Mesodermal cell (in vitro differentiated cells): ENCODE data around the gene GLI3.

Source experiments
- H3K27ac ChIP-seq: 2 replicates; pipeline ENCODE4 v1.7.0; 2013; ENCODE audit warnings: mild to moderate bottlenecking, low read depth, low read length, moderate library complexity; ENCODE audit not compliant: severe bottlenecking
- H3K36me3 ChIP-seq: 2 replicates; pipeline ENCODE4 v1.7.1; 2013; ENCODE audit warnings: mild to moderate bottlenecking, low read length, moderate library complexity; ENCODE audit not compliant: control insufficient read depth, insufficient read depth
- H3K4me1 ChIP-seq: one replicate; pipeline ENCODE4 v1.7.1; 2013; ENCODE audit warnings: mild to moderate bottlenecking, low read length; ENCODE audit not compliant: insufficient read depth, control insufficient read depth, poor library complexity, severe bottlenecking
- H3K4me3 ChIP-seq: 2 replicates; pipeline ENCODE4 v1.7.0; 2013; ENCODE audit warnings: low read length, control low read depth, mild to moderate bottlenecking; ENCODE audit not compliant: insufficient read depth, poor library complexity, severe bottlenecking; ENCODE audit errors: extremely low read depth
- H3K9me3 ChIP-seq: 2 replicates; pipeline ENCODE4 v1.7.1; 2013; ENCODE audit warnings: mild to moderate bottlenecking, low read length, moderate library complexity; ENCODE audit not compliant: control insufficient read depth
- WGBS, 2 experiments: methylation state at CpG; one replicate each; pipeline ENCODE4 v1.1.5; 2013; ENCODE audit warnings: missing lambda C conversion rate in 2 of 2; ENCODE audit not compliant: insufficient coverage in 2 of 2; 5-methylcytosine and 5-hydroxymethylcytosine counted together

GLI3 gene

DNA sequence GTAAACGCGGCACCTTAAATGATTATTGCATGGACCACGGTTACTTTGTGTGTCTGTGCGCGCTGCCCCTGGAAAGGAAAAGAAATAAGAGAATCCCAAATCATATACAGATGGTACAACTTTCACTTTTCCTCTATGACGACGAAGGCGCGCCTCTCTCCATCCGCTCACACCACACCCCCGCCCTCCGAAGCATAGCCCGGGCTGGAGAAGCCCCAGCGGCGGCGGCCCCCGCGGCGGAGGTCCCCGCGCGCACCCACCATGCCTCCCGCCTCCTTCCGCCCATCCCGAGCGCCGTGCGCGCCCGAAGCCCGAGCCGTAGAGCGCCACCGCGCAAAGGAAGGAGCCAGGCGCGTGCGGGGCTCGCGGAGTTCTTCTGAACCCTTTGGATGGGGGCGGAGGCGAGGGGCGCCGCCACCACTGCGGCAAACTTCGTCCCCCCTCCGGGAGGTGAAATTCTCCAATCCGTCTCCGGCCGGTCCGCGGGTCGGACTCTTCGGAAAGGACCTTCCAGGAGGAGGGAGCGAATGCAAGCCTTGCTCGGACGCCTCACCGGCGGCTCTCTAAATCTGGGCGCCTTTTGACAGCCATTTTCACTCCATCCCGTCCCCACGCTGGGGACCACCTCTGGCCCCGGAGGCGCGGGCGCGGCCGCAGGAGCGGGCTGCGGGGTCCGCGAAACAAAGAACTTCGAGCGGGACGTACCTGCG is 588 bp downstream of the GLI3 start:
- Histone ChIP-seq H3K9me3 (no peaks in the 10 kb centered on the region), H3K4me1 (peaks cover 40% of the 10 kb centered on the region), H3K27ac (peak overlapping the region; percentile 72), H3K4me3 (peak overlapping the region; percentile 80), H3K36me3 (peaks cover 6% of the 10 kb centered on the region)
- 0% methylated on average over 37 to 59 of the region's 76 CpGs for WGBS, 2 experiments

DNA sequence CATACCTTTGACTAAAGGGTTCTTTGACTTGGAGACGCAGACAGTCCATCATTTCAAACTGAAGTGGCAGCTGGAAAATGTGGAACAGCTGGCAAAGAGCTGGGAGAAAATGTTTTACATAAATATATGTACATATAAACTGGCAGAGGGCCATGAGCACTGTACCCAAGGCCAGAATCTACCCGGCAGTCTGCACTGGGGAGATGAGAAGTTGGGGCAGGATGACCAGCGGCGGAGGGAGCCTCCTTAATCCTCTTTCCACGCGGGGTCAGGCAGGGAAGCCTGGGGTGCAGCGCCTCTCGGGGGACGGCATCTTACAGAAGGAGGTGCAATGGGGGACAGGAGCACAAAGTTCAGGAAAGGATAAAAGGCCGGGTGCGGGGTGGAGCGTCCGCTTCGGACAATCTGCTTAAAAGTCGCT is 1.3 kb downstream of the GLI3 start:
- WGBS, 2 experiments: 1 to 3% methylated on average over 10 to 13 of the region's 15 CpGs
- Histone ChIP-seq H3K36me3 (peaks cover 6% of the 10 kb centered on the region), H3K4me1 (peaks cover 40% of the 10 kb centered on the region), H3K4me3 (peak overlapping the region; percentile 80), H3K27ac (peak overlapping the region; percentile 72), H3K9me3 (no peaks in the 10 kb centered on the region)

DNA sequence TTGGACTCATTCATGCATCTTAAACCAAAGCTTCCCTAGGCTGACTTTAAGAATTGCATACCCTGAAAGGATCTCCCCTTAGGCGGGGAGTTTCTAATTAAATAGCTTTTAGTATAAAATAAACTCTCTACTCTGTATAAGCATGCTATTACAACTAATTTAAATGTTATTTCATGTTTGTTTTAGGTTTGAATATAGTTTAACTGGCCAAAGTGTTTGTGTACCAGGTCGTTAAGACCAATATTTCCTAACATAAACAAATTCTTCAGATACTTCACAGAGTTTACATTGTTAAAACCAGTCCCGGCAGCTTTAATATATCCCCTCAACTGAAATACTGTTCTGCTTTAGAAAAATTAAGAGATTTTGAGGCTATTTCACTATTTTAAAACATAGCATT is 2.3 kb downstream of the GLI3 start:
- Histone ChIP-seq H3K27ac (no peak overlapping the region), H3K36me3 (peaks cover 6% of the 10 kb centered on the region), H3K9me3 (no peaks in the 10 kb centered on the region), H3K4me1 (peaks cover 42% of the 10 kb centered on the region), H3K4me3 (peak overlapping the region; percentile 80)
- WGBS, 2 experiments: no CpG with 5 or more reads among the region's 3 CpGs

DNA sequence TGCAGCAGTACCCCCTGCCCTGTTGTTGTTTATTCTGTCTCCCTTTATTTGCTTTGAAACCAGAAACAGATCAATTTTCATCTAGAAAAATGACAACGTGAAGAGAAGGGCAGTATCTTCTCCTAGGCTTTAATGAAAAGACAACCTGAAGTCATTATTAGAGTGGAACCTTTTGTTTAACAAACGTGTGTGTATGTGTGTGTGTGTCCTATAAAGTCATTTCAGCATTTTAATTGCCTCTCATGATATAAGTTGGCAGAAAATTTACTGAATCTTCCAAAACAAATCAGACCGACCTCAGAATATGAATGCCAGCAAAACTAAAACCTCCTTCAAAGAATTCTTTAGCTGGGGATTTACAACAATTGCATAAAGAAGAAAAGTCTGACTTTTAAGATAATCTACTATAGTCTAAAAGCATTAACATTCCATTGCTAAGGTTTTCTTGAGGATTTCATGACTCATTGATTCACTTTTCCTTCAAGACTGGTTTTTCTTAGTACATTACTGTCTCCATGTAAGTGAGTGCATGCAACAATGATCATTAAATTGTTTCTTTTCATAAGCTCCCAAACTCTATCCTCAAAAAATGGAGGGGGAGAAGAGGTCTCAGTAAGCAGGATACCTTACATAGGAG is 3.2 kb downstream of the GLI3 start:
- Histone ChIP-seq H3K27ac (peak overlapping the region; percentile 73), H3K9me3 (no peaks in the 10 kb centered on the region), H3K4me1 (peaks cover 43% of the 10 kb centered on the region), H3K4me3 (peak overlapping the region; percentile 80), H3K36me3 (peaks cover 6% of the 10 kb centered on the region)
- WGBS, 2 experiments: 40% methylated on average over 1 of the region's 3 CpGs; no CpG with 5 or more reads in 1 of the 2 experiments

DNA sequence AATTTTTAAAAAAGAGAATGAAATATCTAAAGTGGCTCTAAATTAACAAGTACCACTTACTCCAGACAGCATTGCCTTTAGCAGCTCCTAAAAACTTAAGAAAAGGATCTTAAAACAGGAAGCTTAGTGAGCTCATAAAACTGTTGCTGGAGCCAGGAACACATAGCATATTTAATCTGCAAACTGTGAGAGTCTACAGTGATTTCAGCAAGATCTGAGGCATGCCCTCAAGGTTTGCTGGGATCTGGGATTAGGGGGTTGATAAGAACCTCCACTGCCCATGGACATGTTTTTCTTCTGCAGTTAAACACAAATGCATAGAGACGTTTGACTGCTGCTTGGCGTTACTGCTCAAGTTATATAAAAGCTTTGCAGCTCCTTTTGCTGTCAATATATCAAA is 3.8 kb downstream of the GLI3 start:
- H3K4me1 ChIP-seq: peaks cover 43% of the 10 kb centered on the region
- H3K4me3 ChIP-seq: peak overlapping the region; percentile 80

DNA sequence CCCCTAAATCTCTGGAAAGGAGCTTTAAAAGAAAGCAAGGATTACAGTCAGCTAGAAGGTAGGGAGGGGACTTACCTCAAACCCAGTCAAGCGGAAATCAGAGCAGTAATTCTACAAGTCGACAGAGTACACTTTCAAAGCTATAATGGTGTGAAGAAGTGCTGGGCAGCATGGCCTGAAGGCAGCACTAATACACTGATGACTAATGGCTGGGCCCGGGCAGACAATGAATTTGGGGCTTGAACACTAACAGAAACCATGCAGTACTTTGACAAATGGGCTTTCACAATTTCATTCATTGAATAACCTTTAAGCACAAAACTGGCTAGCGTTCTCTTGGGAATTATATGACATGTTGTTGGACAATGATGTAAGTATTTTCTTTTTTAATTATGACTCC is 4.7 kb downstream of the GLI3 start:
- H3K4me3 ChIP-seq: no peak overlapping the region
- H3K4me1 ChIP-seq: peaks cover 51% of the 10 kb centered on the region
- H3K36me3 ChIP-seq: peaks cover 8% of the 10 kb centered on the region
- 14 to 32% methylated on average over 1 to 3 of the region's 4 CpGs for WGBS, 2 experiments
- H3K27ac ChIP-seq: peak overlapping the region; percentile 73
- no peaks in the 10 kb centered on the region for H3K9me3 ChIP-seq

More for the DNA sequence above, 3.8 kb downstream of the GLI3 start:
- H3K27ac ChIP-seq: peak overlapping the region; percentile 73
- 53% methylated on average over 2 of the region's 2 CpGs; no CpG with 5 or more reads in 1 of the 2 experiments for WGBS, 2 experiments
- H3K9me3 ChIP-seq: no peaks in the 10 kb centered on the region
- peaks cover 6% of the 10 kb centered on the region for H3K36me3 ChIP-seq

DNA sequence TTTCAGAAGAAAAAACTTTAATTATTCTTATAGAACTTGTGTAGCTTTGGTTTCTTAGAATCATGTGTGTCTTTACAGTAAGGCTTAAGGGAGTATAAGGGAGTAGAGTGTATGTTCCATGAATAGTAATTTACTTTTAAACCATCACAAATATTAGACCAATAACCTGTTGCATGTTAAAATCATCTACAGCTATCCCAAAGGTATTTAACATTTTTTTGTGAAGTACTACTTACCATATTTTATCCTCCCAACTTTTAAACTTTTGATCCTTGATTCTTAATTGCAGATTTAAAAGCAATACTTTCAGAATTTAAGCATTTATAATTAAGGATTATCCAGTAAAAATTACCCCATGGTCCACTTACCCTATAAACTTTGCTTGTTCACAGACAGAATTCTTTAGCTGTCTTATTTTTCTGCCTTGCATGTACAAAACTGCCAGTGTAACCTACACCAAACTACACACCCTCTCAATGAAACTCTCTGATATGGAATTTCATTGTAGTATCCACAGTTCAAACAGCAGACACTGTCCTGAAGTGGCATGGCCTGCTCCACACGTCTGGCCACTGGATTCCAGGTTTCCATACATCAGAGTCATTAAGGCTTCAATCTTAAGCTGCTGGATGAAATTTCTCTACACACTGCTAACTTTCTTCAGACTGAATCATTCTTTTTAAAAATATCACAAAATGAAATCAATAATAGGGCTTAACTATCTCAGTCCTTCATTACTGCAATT is 5.8 kb downstream of the GLI3 start:
- peaks cover 54% of the 10 kb centered on the region for H3K4me1 ChIP-seq
- no peak overlapping the region for H3K27ac ChIP-seq
- H3K9me3 ChIP-seq: no peaks in the 10 kb centered on the region
- H3K36me3 ChIP-seq: peaks cover 15% of the 10 kb centered on the region
- no peak overlapping the region for H3K4me3 ChIP-seq
- 57 to 91% methylated on average over 1 of the region's 1 CpG for WGBS, 2 experiments

DNA sequence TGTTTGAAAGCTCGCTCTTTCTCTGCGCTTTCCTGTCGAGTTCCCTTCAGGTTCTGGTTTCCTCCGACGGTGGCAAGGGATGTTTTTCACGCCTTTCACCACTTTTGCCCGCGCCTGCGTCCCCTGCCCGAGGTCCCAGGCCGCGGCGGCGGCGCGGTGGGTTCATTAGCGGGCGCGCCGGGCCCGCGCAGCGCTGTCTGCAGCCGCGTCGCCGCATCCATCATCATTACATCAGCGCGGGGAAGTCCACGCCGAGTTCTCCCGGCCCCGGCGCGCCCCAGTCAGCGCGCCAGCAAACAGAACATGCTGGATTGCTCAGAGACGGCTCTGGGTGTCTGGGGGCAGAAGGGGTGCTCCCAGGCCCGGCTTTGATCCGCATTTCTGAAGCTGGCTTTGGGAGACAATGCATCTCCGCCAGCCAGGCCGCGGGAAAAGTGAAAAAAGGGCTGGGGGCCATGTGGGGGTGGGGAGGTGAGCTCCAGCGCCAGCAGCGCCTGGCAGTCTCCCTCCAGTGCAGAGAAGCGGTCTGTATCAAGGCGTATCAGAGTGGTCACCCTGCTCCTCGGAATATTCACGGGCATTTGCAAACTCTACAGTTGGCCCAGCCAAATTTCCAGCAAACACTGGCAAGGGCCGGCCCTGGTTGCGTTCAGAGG is 8.9 kb downstream of the GLI3 start:
- peak overlapping the region; percentile 67 for H3K27ac ChIP-seq
- peaks cover 53% of the 10 kb centered on the region for H3K4me1 ChIP-seq
- WGBS, 2 experiments: 1 to 3% methylated on average over 27 to 41 of the region's 51 CpGs
- H3K36me3 ChIP-seq: peaks cover 17% of the 10 kb centered on the region
- no peaks in the 10 kb centered on the region for H3K9me3 ChIP-seq
- peak overlapping the region; percentile 9 for H3K4me3 ChIP-seq

DNA sequence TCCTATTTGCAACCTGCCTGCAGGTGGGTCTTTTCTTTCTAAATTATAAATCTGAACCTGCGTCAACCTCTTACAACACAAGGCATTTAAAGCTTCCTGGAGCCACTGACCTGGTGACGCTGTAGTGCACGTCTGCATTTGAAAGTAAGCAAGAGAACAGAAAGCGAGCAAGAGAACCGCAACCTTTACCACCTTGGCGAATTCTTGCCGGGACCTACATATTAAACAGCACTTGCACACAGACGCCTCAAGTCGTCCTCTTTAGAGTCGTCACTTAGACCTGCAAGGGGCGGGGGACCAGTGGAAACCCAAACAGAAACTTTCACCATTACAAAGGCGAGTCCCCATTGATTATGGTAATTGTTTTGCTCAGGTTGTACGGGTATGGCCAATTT is 9.5 kb downstream of the GLI3 start:
- Histone ChIP-seq H3K27ac (peak overlapping the region; percentile 67), H3K36me3 (peaks cover 20% of the 10 kb centered on the region), H3K4me1 (peaks cover 54% of the 10 kb centered on the region), H3K4me3 (no peak overlapping the region), H3K9me3 (no peaks in the 10 kb centered on the region)
- WGBS, 2 experiments: 9 to 22% methylated on average over 8 to 9 of the region's 13 CpGs

DNA sequence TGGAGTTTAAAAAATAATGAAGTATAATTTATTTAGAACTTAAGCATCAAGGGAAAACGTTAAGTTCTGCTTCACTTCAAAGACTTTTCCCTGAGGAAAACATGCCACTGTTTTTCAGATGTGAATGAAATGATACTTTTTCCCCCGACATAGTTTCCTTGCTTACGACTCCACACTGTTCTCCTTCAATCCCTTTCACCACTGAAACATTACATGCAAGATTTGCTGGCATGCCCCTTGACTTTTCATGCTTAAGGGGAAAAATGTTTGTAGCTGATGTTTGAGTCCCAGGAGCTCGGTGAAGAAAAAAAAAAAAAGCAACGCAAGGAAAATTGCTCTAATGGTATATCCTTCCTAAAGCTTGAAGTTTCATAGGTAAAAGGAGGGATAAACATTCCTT is 10.0 kb downstream of the GLI3 start:
- Histone ChIP-seq H3K36me3 (peaks cover 23% of the 10 kb centered on the region), H3K27ac (peak overlapping the region; percentile 67), H3K4me3 (no peak overlapping the region), H3K9me3 (no peaks in the 10 kb centered on the region), H3K4me1 (peaks cover 55% of the 10 kb centered on the region)
- WGBS, 2 experiments: 40% methylated on average over 1 of the region's 5 CpGs; no CpG with 5 or more reads in 1 of the 2 experiments
